H1 (cell line): Measurements from ENCODE around the gene ASPHD2. TPM values are rescaled to one million over a fixed set of nuclear protein-coding genes. Genes with fewer than 3 reads are reported as not detected.

Source experiments
- CTCF ChIA-PET: fragments of 300-600 bp; sonication (Branson Sonifier 250); formaldehyde crosslinking; loops from one replicate; lab custom pipeline; 2021; ENCODE audit not compliant: partially characterized antibody; lab: Charles Lee
- POLR2A ChIA-PET: fragments of 300-600 bp; sonication (Branson Sonifier 250); formaldehyde crosslinking; loops from one replicate; lab custom pipeline; 2021; ENCODE audit warnings: inconsistent platforms; ENCODE audit not compliant: partially characterized antibody; lab: Charles Lee
- DNase-seq, 2 experiments: peaks; one replicate each; pipeline versions ENCODE4 v3.0.0 to v3.0.0-alpha.2; 2010 to 2022; ENCODE audit warnings: low spot score in 2 of 2, low read depth in 1 of 2, mixed read lengths in 1 of 2
- FAIRE-seq: peaks from 2 replicates; lab custom pipeline; 2011; peaks lifted over from hg19 to GRCh38; lab: Jason Lieb, UNC
- H2AFZ ChIP-seq: 2 replicates; pipeline ENCODE4 v1.8.1; 2012; ENCODE audit warnings: low read length, inconsistent platforms
- H2AK5ac ChIP-seq: 2 replicates; pipeline ENCODE4 v1.6.1; 2013; ENCODE audit warnings: low read depth, low read length
- H2BK120ac ChIP-seq: replicated peaks from 2 replicates; pipeline ENCODE3; 2013; ENCODE audit warnings: low read depth, low read length, inconsistent platforms
- H2BK12ac ChIP-seq: 2 replicates; pipeline ENCODE4 v1.6.1; 2013; ENCODE audit warnings: low read depth, low read length
- H2BK15ac ChIP-seq: 2 replicates; pipeline ENCODE4 v1.6.1; 2013; ENCODE audit warnings: low read length
- H2BK20ac ChIP-seq: 2 replicates; pipeline ENCODE4 v1.6.1; 2013; ENCODE audit warnings: low read length
- H2BK5ac ChIP-seq: 2 replicates; pipeline ENCODE4 v1.6.1; 2013; ENCODE audit warnings: low read depth, low read length
- H3K14ac ChIP-seq: 2 replicates; pipeline ENCODE4 v1.6.1; 2013; ENCODE audit warnings: inconsistent platforms; ENCODE audit not compliant: insufficient read length
- H3K18ac ChIP-seq: 2 replicates; pipeline ENCODE4 v1.6.1; 2013; ENCODE audit warnings: low read length; ENCODE audit errors: extremely low read depth
- H3K23ac ChIP-seq: 2 replicates; pipeline ENCODE4 v1.6.1; 2013; ENCODE audit warnings: inconsistent platforms; ENCODE audit not compliant: insufficient read length
- H3K23me2 ChIP-seq: 2 replicates; pipeline ENCODE4 v1.6.1; 2013; ENCODE audit warnings: low read depth, low read length
- H3K27ac ChIP-seq: 2 replicates; pipeline ENCODE4 v1.6.1; 2011; ENCODE audit warnings: low read depth, low read length, inconsistent platforms
- H3K27me3 ChIP-seq, 4 experiments: replicated peaks in 1 of 4; 1 replicate in 1 of 4; 2 replicates in 3 of 4; pipeline versions ENCODE4 v1.6.1 to v1.8.1; 2011 to 2013; ENCODE audit warnings: low read length in 3 of 4, mild to moderate bottlenecking in 3 of 4, inconsistent platforms in 2 of 4, mixed read lengths in 2 of 4, moderate library complexity in 1 of 4; ENCODE audit not compliant: control insufficient read depth in 3 of 4, insufficient read depth in 3 of 4; ENCODE audit errors: extremely low read depth in 1 of 4
- H3K36me3 ChIP-seq, 4 experiments: 2 replicates each; pipeline versions ENCODE4 v1.6.1 to v1.8.1; 2011 to 2013; ENCODE audit warnings: mild to moderate bottlenecking in 4 of 4, low read length in 3 of 4, moderate library complexity in 2 of 4, control low read depth in 1 of 4, inconsistent platforms in 1 of 4; ENCODE audit not compliant: insufficient read depth in 4 of 4, control insufficient read depth in 2 of 4
- H3K4ac ChIP-seq: replicated peaks from 2 replicates; pipeline ENCODE3; 2013; ENCODE audit warnings: low read length, low read depth, mixed read lengths, inconsistent platforms; ENCODE audit not compliant: insufficient read length
- H3K4me1 ChIP-seq, 4 experiments: replicated peaks in 1 of 4; 1 replicate in 1 of 4; 2 replicates in 3 of 4; pipeline versions ENCODE4 v1.6.1 to v1.8.1; 2011 to 2013; ENCODE audit warnings: low read length in 3 of 4, inconsistent platforms in 2 of 4, mixed read lengths in 1 of 4; ENCODE audit not compliant: insufficient read depth in 4 of 4, control insufficient read depth in 3 of 4
- H3K4me2 ChIP-seq, 2 experiments: 2 replicates each; pipeline versions ENCODE4 v1.6.1 to v1.8.1; 2011 to 2013; ENCODE audit warnings: low read depth in 2 of 2, low read length in 2 of 2, control low read depth in 1 of 2, inconsistent platforms in 1 of 2, mild to moderate bottlenecking in 1 of 2; ENCODE audit not compliant: insufficient read depth in 1 of 2
- H3K4me3 ChIP-seq, 4 experiments: fragments of 200-600, 300-600 bp in 1 of 4; sonication (generic), shearing (Covaris generic), sonication (Bioruptor Twin) in 1 of 4; 2 replicates each; pipeline versions ENCODE4 v1.5.1 to v1.8.1; 2011 to 2016; ENCODE audit warnings: low read length in 4 of 4, low read depth in 3 of 4, control low read depth in 2 of 4, inconsistent platforms in 2 of 4, mild to moderate bottlenecking in 2 of 4, mixed read lengths in 1 of 4, moderate library complexity in 1 of 4; ENCODE audit not compliant: insufficient read depth in 2 of 4; ENCODE audit errors: extremely low read depth in 1 of 4
- H3K56ac ChIP-seq: replicated peaks from 2 replicates; pipeline ENCODE3; 2013; ENCODE audit warnings: low read depth, mild to moderate bottlenecking, mixed read lengths, low read length, inconsistent platforms; ENCODE audit not compliant: insufficient read length
- H3K79me1 ChIP-seq: 2 replicates; pipeline ENCODE4 v1.6.1; 2013; ENCODE audit warnings: low read depth, low read length, control low read depth
- H3K79me2 ChIP-seq, 2 experiments: 2 replicates each; pipeline versions ENCODE4 v1.6.1 to v1.8.1; 2012 to 2013; ENCODE audit warnings: low read length in 2 of 2, mild to moderate bottlenecking in 2 of 2, inconsistent platforms in 1 of 2; ENCODE audit not compliant: insufficient read depth in 2 of 2, control insufficient read depth in 1 of 2
- H3K9ac ChIP-seq, 4 experiments: replicated peaks in 1 of 4; 1 replicate in 1 of 4; 2 replicates in 3 of 4; pipeline versions ENCODE4 v1.6.1 to v1.8.1; 2011 to 2013; ENCODE audit warnings: low read depth in 3 of 4, low read length in 3 of 4, control low read depth in 2 of 4, mild to moderate bottlenecking in 2 of 4, moderate library complexity in 2 of 4, inconsistent platforms in 1 of 4; ENCODE audit errors: extremely low read depth in 1 of 4
- H3K9me3 ChIP-seq, 2 experiments: 2 replicates each; pipeline versions ENCODE4 v1.6.1 to v1.8.1; 2012 to 2013; ENCODE audit warnings: mild to moderate bottlenecking in 2 of 2, moderate library complexity in 2 of 2, control low read depth in 1 of 2, inconsistent platforms in 1 of 2, low read depth in 1 of 2, low read length in 1 of 2, mixed read lengths in 1 of 2; ENCODE audit not compliant: insufficient read depth in 2 of 2
- H4K20me1 ChIP-seq, 2 experiments: replicated peaks in 1 of 2; 2 replicates each; pipeline versions ENCODE3 to v1.8.1; 2011 to 2013; ENCODE audit warnings: inconsistent platforms in 2 of 2, low read length in 2 of 2, mild to moderate bottlenecking in 1 of 2; ENCODE audit not compliant: insufficient read depth in 2 of 2, control insufficient read depth in 1 of 2
- H4K5ac ChIP-seq: 2 replicates; pipeline ENCODE4 v1.6.1; 2013; ENCODE audit warnings: low read length, low read depth, mixed read lengths, inconsistent platforms; ENCODE audit not compliant: insufficient read length
- H4K8ac ChIP-seq: 2 replicates; pipeline ENCODE4 v1.8.0; 2013; ENCODE audit warnings: mild to moderate bottlenecking, moderate library complexity, low read length, inconsistent platforms; ENCODE audit not compliant: insufficient read depth; ENCODE audit errors: extremely low read depth
- H4K91ac ChIP-seq: replicated peaks from 2 replicates; pipeline ENCODE3; 2013; ENCODE audit warnings: low read length, mixed read lengths, inconsistent platforms; ENCODE audit not compliant: insufficient read length
- FOSL1 ChIP-seq: IDR thresholded peaks from 2 replicates; pipeline ENCODE4 v1.6.1; 2011; ENCODE audit warnings: mild to moderate bottlenecking, low read depth, low read length, moderate library complexity; ENCODE audit not compliant: insufficient read depth
- KDM4A ChIP-seq: IDR thresholded peaks from one replicate; pipeline ENCODE4 v1.7.1; 2012; ENCODE audit warnings: low read depth, mild to moderate bottlenecking, moderate library complexity, low read length, inconsistent platforms; ENCODE audit not compliant: severe bottlenecking
- TCF12 ChIP-seq: IDR thresholded peaks from 2 replicates; pipeline ENCODE4 v1.6.1; 2011; ENCODE audit warnings: low read depth, mild to moderate bottlenecking, low read length
- TEAD4 ChIP-seq: IDR thresholded peaks from 2 replicates; pipeline ENCODE4 v1.6.1; 2012; ENCODE audit warnings: low read depth, low read length, inconsistent platforms, mixed read lengths
- WGBS, 2 experiments: shearing (Covaris generic) in 1 of 2; methylation state at CpG; one replicate each; pipeline versions ENCODE4 v1.1.6 to v1.1.7; 2013 to 2015; ENCODE audit warnings: low lambda C conversion rate in 2 of 2, mixed read lengths in 2 of 2, inconsistent platforms in 1 of 2, low coverage in 1 of 2, missing lambda C conversion rate in 1 of 2; ENCODE audit not compliant: insufficient replicate concordance in 2 of 2, insufficient coverage in 1 of 2, insufficient read length in 1 of 2; ENCODE audit errors: extremely low coverage in 1 of 2, missing lambda C conversion rate in 1 of 2; 5-methylcytosine and 5-hydroxymethylcytosine counted together
- polyA plus RNA-seq, 7 experiments: library from polyadenylated mRNA; depleted of rRNA in 3 of 7; stranded (reverse) in 5 of 7; unstranded in 2 of 7; fragments of >200 nt in 5 of 7; fragments of 200-250 nt in 2 of 7; gene quantifications; 1 replicate in 5 of 7; 2 replicates in 1 of 7; 4 replicates in 1 of 7; pipeline versions ENCODE4 v1.2.1 to v1.2.3, GENCODE V29; 2011 to 2013; ENCODE audit warnings: missing spikeins in 2 of 7, mixed read lengths in 2 of 7
- total RNA-seq: library from RNA; stranded (reverse); fragmentation: NEBNext Ultra II Directional; extraction: Animal tissue kit (Norgen Biotek cat#: 25700); gene quantifications from 2 replicates; pipeline ENCODE4 v1.2.1, GENCODE V29; 2021

Gene ASPHD2
- total and polyA plus RNA-seq, 2 of the 8 experiments (the other 6 are each of a cell fraction or from before 2014, with no cell fraction given): 7.2 to 11.0 TPM

DNA sequence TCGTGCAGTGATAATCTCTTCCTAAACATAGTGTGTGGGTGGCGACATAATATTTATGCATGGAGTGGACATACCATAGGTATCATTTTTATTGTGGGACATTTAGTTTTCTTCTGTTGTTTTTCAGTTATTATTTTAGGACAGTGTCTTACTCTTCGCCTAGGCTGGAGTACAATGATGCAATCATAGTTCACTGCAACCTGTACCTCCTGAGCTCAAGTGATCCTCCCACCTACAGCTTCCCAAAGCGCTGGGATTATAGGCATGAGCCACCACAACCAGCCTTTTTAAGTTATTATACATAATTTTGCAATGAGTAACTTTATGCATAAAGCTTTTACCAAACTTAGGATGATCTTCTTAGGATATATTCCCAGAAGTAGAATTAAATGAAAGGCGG lies 57.3 kb downstream of the ASPHD2 start:
- Histone ChIP-seq H3K27me3 (no peaks in the 10 kb centered on the region; a peak in 1 of 7 replicates), H2BK120ac (no peak overlapping the region), H2AFZ (no peak overlapping the region), H3K9ac (no peak overlapping the region), H4K20me1 (peaks cover 2% of the 10 kb centered on the region in 2 experiments), H3K36me3 (peaks cover 16 to 36% (median 34%) of the 10 kb centered on the region in 4 experiments), H3K9me3 (no peaks in the 10 kb centered on the region), H2BK5ac (no peak overlapping the region), H3K23ac (no peak overlapping the region), H4K5ac (no peak overlapping the region), H2AK5ac (no peak overlapping the region), H3K79me2 (peaks cover 12 to 39% of the 10 kb centered on the region in 2 experiments), H3K4ac (no peak overlapping the region)
- WGBS, 2 experiments: 94% methylated on average over 5 of the region's 5 CpGs; no CpG with 5 or more reads in 1 of the 2 experiments
- FAIRE-seq: no peak
- CTCF ChIA-PET: interaction anchor here (1.3 kb wide), 1 partner anchor 17 kb away, joined by 4 read pairs; no protein-coding TSS in a partner anchor
- no peak for TF ChIP-seq FOSL1
- TF ChIP-seq KDM4A: no peak
- no peak for TF ChIP-seq TEAD4
- no peak for TF ChIP-seq TCF12
- TF ChIP-seq, all 59 proteins: peak for 0
- no peak overlapping the region for H2BK20ac ChIP-seq
- H3K18ac ChIP-seq: no peak overlapping the region
- peaks cover 6% of the 10 kb centered on the region; the same call in 1 of the 2 replicates for H3K79me1 ChIP-seq
- no peak overlapping the region for H2BK12ac ChIP-seq
- peaks cover 0 to 14% (median 6%) of the 10 kb centered on the region in 4 experiments; a peak in 4 of 7 replicates for H3K4me1 ChIP-seq
- no peak overlapping the region for H4K8ac ChIP-seq
- H3K4me3 ChIP-seq: no peak overlapping the region
- peaks cover 11% of the 10 kb centered on the region for H3K23me2 ChIP-seq
- no peak overlapping the region for H2BK15ac ChIP-seq
- no peak overlapping the region for H3K56ac ChIP-seq
- no peak overlapping the region for H3K4me2 ChIP-seq
- H4K91ac ChIP-seq: no peak overlapping the region
- no peak for DNase-seq
- H3K14ac ChIP-seq: no peak overlapping the region
- POLR2A ChIA-PET: interaction anchor here (1.7 to 3.1 kb wide), 2 partner anchors 9 to 19 kb away, joined by 3 to 27 read pairs; no protein-coding TSS in a partner anchor
- H3K27ac ChIP-seq: no peak overlapping the region
